Panc1 (cell line): ENCODE results near the gene SPOCK1. TPM values are rescaled to one million over a fixed set of nuclear protein-coding genes. Genes with fewer than 3 reads are reported as not detected.

ENCODE experiments used
- ATAC-seq: fragments of 200-7000 bp; cut with Tn5 transposase; 2 replicates; pipeline ENCODE4 v1.9.1; 2020; ENCODE audit warnings: mild to moderate bottlenecking, moderate library complexity
- BruUV-seq: library from RNA; stranded (reverse); fragments of 400-500 nt; replicated peaks from 2 replicates; lab custom pipeline; 2021; lab: Mats Ljungman, UMichigan
- CTCF ChIA-PET: fragments of 300-600 bp; sonication (Branson Sonifier 250); formaldehyde crosslinking; loops from one replicate; lab custom pipeline; 2022; ENCODE audit warnings: antibody characterized with exemption; lab: Charles Lee
- POLR2A ChIA-PET: fragments of 300-600 bp; sonication (Branson Sonifier 250); formaldehyde crosslinking; loops from one replicate; lab custom pipeline; 2022; ENCODE audit warnings: antibody characterized with exemption; lab: Charles Lee
- DNase-seq: peaks from one replicate; pipeline ENCODE4 v3.0.0-alpha.2; 2010; ENCODE audit warnings: low read depth, low spot score
- H3K27ac ChIP-seq: 2 replicates; pipeline ENCODE4 v1.5.1; 2011; ENCODE audit warnings: mild to moderate bottlenecking, low read length, inconsistent platforms
- H3K27me3 ChIP-seq: fragments of 200-500 bp; sonication (Bioruptor generic); 2 replicates; pipeline ENCODE4 v1.6.0; 2014; ENCODE audit warnings: low read length, inconsistent platforms; ENCODE audit not compliant: control insufficient read depth, insufficient read depth
- H3K36me3 ChIP-seq: fragments of 200-500 bp; sonication (Bioruptor generic); 2 replicates; pipeline ENCODE4 v1.5.1; 2014; ENCODE audit warnings: inconsistent platforms, mild to moderate bottlenecking, low read length, moderate library complexity; ENCODE audit not compliant: control insufficient read depth, insufficient read depth
- H3K4me1 ChIP-seq: 2 replicates; pipeline ENCODE4 v1.5.1; 2011; ENCODE audit warnings: inconsistent platforms, mild to moderate bottlenecking, low read length, moderate library complexity; ENCODE audit not compliant: control insufficient read depth, insufficient read depth
- H3K4me3 ChIP-seq, 2 experiments: 2 replicates each; pipeline ENCODE4 v1.5.1; 2011 to 2012; ENCODE audit warnings: low read depth in 2 of 2, low read length in 2 of 2, mild to moderate bottlenecking in 2 of 2, inconsistent platforms in 1 of 2, moderate library complexity in 1 of 2
- H3K9me3 ChIP-seq: fragments of 200-500 bp; sonication (Bioruptor generic); 2 replicates; pipeline ENCODE4 v1.5.1; 2014; ENCODE audit warnings: low read depth, mild to moderate bottlenecking, inconsistent platforms, low read length, moderate library complexity; ENCODE audit not compliant: control insufficient read depth, insufficient read depth
- CTCF ChIP-seq: fragments of 450-650 bp; IDR thresholded peaks from 2 replicates; pipeline ENCODE4 v1.5.1; 2017; ENCODE audit warnings: mild to moderate bottlenecking
- SIN3A ChIP-seq: IDR thresholded peaks from 2 replicates; pipeline ENCODE4 v1.6.1; 2012; ENCODE audit warnings: low read depth, mild to moderate bottlenecking, low read length, moderate library complexity, borderline replicate concordance; ENCODE audit not compliant: insufficient read depth
- TCF7L2 ChIP-seq: IDR thresholded peaks from 2 replicates; pipeline ENCODE4 v1.6.1; 2011; ENCODE audit warnings: mild to moderate bottlenecking, low read depth, low read length, inconsistent platforms
- in situ Hi-C: cut with HindIII; loops from 2 replicates; pipeline ENCODE4 v1.10.0; 2016; ENCODE audit warnings: low sequenced_read_pairs, low pct_unique_long_range_greater_than_20kb
- intact Hi-C: fragments of 100-400 bp; cut with micrococcal nuclease; formaldehyde crosslinking; loops from one replicate; pipeline ENCODE4 v1.10.0; 2022; ENCODE audit not compliant: unreplicated experiment
- total RNA-seq: library from RNA; stranded (reverse); gene quantifications from one replicate; pipeline ENCODE4 v1.2.1, GENCODE V29; 2021; ENCODE audit not compliant: unreplicated experiment
- TF ChIP-seq, protein P1 (sequence below), 2 experiments: IDR thresholded peaks; 2 replicates each; pipeline ENCODE4 v1.6.1; 2011 to 2012; ENCODE audit warnings: low read depth in 2 of 2, control low read depth in 1 of 2, low read length in 1 of 2, mild to moderate bottlenecking in 1 of 2, moderate library complexity in 1 of 2; ENCODE audit not compliant: insufficient read depth in 1 of 2

SPOCK1 gene
- total RNA-seq, 1 experiment from 2014 or later: 15.6 TPM

GRCh38 chr5:137344723-137345322, 154.3 kb downstream of the SPOCK1 start:
- no peaks in the 10 kb centered on the region for H3K27me3 ChIP-seq
- no peak; the same call in 1 of the 2 replicates for ATAC-seq
- H3K27ac ChIP-seq: no peak overlapping the region
- intact Hi-C loops: loop anchor here (5.0 kb wide), 1 partner anchor 152 kb away; the partner anchor contains the start of gene SPOCK1
- no peaks in the 10 kb centered on the region for H3K4me1 ChIP-seq
- ChIA-PET POLR2A (no interaction called here), CTCF (interaction anchor here (1.9 kb wide), 1 partner anchor 24 kb away, joined by 9 read pairs; no protein-coding TSS in a partner anchor)
- H3K4me3 ChIP-seq: no peak overlapping the region
- in situ Hi-C loops: no loop called here
- DNase-seq: peak; percentile 61
- H3K9me3 ChIP-seq: no peaks in the 10 kb centered on the region
- no peaks in the 10 kb centered on the region for H3K36me3 ChIP-seq
- TF ChIP-seq SIN3A (no peak), CTCF (peak; percentile 80), TCF7L2 (no peak)
- TF ChIP-seq, protein P1, sequence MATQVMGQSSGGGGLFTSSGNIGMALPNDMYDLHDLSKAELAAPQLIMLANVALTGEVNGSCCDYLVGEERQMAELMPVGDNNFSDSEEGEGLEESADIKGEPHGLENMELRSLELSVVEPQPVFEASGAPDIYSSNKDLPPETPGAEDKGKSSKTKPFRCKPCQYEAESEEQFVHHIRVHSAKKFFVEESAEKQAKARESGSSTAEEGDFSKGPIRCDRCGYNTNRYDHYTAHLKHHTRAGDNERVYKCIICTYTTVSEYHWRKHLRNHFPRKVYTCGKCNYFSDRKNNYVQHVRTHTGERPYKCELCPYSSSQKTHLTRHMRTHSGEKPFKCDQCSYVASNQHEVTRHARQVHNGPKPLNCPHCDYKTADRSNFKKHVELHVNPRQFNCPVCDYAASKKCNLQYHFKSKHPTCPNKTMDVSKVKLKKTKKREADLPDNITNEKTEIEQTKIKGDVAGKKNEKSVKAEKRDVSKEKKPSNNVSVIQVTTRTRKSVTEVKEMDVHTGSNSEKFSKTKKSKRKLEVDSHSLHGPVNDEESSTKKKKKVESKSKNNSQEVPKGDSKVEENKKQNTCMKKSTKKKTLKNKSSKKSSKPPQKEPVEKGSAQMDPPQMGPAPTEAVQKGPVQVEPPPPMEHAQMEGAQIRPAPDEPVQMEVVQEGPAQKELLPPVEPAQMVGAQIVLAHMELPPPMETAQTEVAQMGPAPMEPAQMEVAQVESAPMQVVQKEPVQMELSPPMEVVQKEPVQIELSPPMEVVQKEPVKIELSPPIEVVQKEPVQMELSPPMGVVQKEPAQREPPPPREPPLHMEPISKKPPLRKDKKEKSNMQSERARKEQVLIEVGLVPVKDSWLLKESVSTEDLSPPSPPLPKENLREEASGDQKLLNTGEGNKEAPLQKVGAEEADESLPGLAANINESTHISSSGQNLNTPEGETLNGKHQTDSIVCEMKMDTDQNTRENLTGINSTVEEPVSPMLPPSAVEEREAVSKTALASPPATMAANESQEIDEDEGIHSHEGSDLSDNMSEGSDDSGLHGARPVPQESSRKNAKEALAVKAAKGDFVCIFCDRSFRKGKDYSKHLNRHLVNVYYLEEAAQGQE (IDR thresholded peaks at IDR 0.05; ENCODE audit: insufficient read depth in 1 of 2, low read depth in 2 of 2, low read length in 1 of 2): no peak
- BruUV-seq: no TSS peak

DNA sequence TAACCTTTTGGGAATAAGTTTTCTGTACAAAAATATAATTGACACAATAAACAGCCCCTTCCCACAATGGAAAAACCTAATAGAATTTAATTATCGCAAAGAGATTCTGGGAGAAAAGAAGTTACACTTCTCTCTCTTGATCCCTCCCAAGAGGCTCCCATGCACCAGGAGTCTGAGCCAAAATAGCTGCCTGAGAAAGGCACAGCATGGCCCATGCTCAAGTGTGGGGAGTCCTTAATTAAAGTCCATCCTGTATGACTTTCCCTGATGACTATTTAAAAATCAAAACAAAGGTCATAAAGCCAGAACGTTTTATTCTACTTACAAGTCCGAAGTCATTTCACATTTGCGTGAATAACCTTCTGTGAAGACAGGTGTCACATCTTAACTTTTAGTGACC, 155.1 kb downstream of the SPOCK1 start:
- Histone ChIP-seq H3K27ac (no peak overlapping the region), H3K4me1 (no peaks in the 10 kb centered on the region), H3K9me3 (no peaks in the 10 kb centered on the region), H3K36me3 (no peaks in the 10 kb centered on the region), H3K27me3 (no peaks in the 10 kb centered on the region), H3K4me3 (no peak overlapping the region)
- intact Hi-C loops (loop anchor here (5.0 kb wide), 1 partner anchor 153 kb away; the partner anchor contains the start of gene SPOCK1), in situ Hi-C loops (no loop called here)
- no TSS peak for BruUV-seq
- TF ChIP-seq CTCF: no peak
- ATAC-seq: no peak
- no peak for DNase-seq
- POLR2A ChIA-PET: no interaction called here
- CTCF ChIA-PET: no interaction called here
